ENCODE results near the gene BBS10.
"Not testable (repeated sequence)": the region's sequence is repeated elsewhere in the genome, so short reads cannot be mapped to it uniquely, and the experiment has no call there.

Gene BBS10

GRCh38 chr12:76329159-76329558 lies 19.1 kb downstream of the BBS10 start:
- no peak for DNase-seq

DNA sequence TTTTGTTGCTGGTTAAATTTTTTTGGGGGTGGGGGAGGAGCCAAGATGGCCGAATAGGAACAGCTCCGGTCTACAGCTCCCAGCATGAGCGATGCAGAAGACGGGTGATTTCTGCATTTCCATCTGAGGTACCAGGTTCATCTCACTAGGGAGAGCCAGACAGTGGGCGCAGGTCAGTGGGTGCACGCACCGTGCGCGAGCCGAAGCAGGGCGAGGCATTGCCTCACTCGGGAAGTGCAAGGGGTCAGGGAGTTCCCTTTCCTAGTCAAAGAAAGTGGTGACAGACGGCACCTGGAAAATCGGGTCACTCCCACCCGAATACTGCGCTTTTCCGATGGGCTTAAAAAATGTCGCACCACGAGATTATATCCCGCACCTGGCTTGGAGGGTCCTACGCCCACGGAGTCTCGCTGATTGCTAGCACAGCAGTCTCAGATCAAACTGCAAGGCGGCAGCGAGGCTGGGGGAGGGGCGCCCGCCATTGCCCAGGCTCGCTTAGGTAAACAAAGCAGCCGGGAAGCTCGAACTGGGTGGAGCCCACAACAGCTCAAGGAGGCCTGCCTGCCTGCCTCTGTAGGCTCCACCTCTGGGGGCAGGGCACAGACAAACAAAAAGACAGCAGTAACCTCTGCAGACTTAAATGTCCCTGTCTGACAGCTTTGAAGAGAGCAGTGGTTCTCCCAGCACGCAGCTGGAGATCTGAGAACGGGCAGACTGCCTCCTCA lies 28.5 kb downstream of the BBS10 start:
- not testable (repeated sequence) for DNase-seq

GRCh38 chr12:76318773-76319594 lies 29.2 kb downstream of the BBS10 start:
- DNase-seq, result no peak

- DNase-seq, result no peak
Observed at GRCh38 chr12:76317976-76318375, 30.2 kb downstream of the BBS10 start.

- DNase-seq, result no peak
Observed at GRCh38 chr12:76316468-76316867, 31.7 kb downstream of the BBS10 start.

DNA sequence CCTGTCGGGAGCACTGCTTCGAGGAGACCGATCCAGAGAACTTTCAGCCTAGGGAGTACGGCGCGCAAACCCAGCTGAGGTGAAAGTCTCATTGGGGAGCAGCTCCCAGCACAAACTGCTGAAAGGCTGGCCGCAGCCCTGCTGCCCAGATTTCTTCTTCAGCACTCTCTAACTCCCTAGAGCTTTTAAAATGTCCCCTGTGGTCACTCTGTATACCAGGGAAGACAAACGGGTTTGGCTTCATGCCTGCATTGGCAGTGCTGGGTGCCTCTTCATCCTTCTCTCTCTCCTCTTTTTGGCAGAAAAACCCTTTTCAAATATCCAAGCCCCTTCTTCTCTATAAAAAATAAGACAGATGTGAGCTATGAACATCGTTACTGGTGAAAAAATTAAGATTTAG lies 34.9 kb downstream of the BBS10 start:
- no peak for DNase-seq

DNA sequence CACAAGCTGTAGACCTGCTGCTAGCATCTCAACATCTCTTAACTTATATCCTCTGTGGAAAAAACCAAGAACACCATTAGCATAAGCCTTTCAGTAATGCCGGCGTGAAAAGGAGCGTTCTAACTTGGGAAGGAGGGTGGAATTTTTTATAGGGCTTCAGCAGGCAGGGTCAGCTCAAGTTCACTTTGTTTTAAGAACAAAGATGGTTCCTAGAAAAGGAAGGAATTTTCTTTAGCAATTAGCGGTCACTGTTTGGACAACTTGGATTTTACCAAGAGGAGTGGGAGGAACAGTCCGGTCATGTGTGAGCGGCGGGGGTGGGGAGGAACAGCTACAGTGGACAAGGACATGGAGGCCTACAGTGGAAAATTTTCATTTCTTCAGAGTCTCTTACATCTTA lies 35.9 kb downstream of the BBS10 start:
- no peak for DNase-seq

DNA sequence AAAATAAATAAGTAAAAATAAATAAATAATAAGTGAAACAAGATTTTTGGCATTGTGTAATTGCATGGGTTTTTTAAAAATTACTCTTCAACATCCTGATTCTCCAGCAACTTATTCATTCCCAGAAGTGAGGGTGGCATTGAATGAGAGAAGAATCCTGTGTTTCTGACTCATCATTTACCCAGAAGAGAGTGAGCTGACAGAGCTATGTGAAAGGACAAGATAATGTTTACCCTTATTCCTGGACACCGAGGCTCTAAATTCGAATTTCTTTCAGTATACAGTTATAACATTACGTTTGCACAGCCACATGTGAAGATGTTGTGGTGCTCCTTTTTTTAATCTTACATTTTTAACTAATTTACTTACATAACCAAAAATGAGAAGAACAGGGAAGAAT lies 36.4 kb downstream of the BBS10 start:
- DNase-seq, result no peak

GRCh38 chr12:76310110-76310509 lies 38.1 kb downstream of the BBS10 start:
- no peak for DNase-seq

- no peak for DNase-seq
Observed at GRCh38 chr12:76308866-76309265, 39.3 kb downstream of the BBS10 start.

DNA sequence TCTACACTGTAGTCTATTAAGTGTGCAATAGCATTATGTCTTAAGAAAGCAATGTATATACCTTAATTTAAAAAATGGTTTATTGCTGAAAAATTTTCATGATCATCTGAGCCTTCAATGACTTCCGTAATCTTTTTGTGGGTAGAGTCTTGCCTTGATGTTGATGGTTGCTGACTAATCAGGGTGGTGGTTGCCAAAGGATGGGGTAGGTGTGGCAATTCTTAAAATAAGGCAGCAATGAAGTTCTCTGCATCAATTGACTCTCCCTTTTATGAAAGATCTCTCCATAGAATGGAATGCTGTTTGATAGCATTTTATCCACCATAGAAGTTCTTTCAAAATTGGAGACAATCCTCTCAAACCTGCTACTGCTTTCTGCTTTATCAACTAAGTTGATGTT lies 41.1 kb downstream of the BBS10 start:
- DNase-seq, result no peak

- DNase-seq, result no peak
Observed at GRCh38 chr12:76303989-76304460, 44.2 kb downstream of the BBS10 start.

DNA sequence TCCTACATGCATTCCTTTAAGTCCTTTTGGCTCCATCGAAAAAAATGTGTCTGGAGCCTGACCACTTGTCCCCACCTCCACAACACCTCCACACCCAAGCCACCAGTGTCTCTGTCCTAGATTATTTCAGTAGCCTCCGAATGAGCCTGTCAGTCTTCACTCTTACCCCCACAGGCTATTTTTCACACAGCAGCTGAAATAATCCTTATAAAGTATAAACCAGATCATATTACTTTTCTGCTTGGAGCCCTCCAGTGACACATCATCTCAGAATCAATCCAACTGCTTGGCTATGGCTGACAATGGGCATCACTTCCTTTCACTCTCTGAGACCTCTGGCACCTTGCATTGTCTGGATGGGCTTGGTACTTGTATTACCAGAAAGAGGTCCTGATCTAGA lies 44.9 kb downstream of the BBS10 start:
- no peak for DNase-seq

DNA sequence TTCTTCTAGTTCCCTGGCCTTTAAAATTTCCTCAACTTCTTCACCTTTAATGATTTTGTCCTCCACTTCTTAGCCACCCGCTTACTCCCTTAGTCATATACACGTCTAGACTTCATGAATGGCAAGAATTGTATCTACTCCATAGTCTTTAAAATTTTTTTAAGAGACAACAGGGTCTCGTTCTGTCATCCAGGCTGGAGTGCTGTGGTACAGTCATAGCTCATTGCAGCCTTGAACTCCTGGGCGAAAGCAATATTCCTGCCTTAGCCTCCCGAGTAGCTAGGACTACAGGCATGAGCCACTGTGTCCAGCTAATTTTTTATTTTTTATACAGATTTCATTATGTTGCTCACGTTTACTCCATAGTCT lies 47.9 kb downstream of the BBS10 start:
- no peak for DNase-seq

DNA sequence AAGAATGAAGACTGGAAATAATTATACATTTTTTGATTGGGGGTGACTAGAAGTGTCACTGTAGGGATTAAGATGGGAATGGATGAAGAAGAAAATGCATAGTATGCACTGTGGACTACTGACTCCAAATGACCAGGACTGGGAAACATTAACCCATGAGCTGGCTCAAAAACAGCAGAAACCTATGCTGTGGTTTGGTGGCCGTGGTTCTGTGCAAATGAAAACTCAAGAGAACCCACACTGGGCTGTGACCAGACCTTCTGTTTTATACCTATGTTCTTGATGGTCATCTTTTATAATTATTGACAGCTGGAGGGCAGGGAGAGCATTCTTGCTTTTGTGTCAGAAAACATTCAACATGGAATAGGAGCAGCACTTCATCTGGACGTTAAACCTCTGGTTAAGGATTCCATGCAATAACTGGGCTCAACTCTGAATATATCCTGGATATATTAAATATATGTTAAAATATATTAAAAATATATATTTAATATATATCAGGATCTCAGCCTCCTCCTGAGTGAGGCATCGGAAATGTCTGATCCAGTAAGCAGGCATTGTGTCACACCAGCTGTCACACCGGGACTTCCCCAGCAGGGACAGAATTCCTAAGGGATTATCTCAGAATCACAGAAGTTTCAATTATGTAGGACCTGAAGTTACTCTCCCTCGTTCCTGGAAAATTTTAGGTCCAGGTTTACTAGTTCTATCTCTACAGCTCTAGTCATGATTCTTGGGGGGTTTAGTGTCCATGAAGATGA lies 48.5 kb downstream of the BBS10 start:
- DNase-seq, result no peak

Measured in CD4-positive, alpha-beta T cell treated with Interleukin-17A for 1 hour (primary cell).